Neural progenitor cell (in vitro differentiated cells): ENCODE data around the gene SLC4A1AP.

Source experiments
- CTCF ChIP-seq: fragments of 200-600 bp; sonication (generic); IDR thresholded peaks from 2 replicates; pipeline ENCODE4 v1.5.1; 2017; ENCODE audit warnings: antibody characterized with exemption, mild to moderate bottlenecking
- EZH2phosphoT487 ChIP-seq: fragments of 200-600 bp; sonication (generic); IDR thresholded peaks from 2 replicates; pipeline ENCODE4 v1.6.1; 2017; ENCODE audit warnings: antibody characterized with exemption

GRCh38 chr2:27664622-27665363, 1.1 kb downstream of the SLC4A1AP start:
- no peak for TF ChIP-seq CTCF
- no peak for TF ChIP-seq EZH2phosphoT487
